Colonic mucosa (tissue), 4 donors: ENCODE results near the gene GRIP1. TPM values are rescaled to one million over a fixed set of nuclear protein-coding genes. Genes with fewer than 3 reads are reported as not detected.

Experiments used
- DNase-seq: peaks from one replicate; pipeline ENCODE4 v3.0.0-alpha.2; 2020
- H3K27ac ChIP-seq: fragments of 200-600 bp; one replicate; pipeline ENCODE4 v1.8.0; 2021
- H3K27me3 ChIP-seq: fragments of 200-600 bp; one replicate; pipeline ENCODE4 v1.8.0; 2021
- H3K36me3 ChIP-seq: fragments of 200-600 bp; one replicate; pipeline ENCODE4 v1.8.0; 2021
- H3K4me1 ChIP-seq: fragments of 200-600 bp; one replicate; pipeline ENCODE4 v1.8.0; 2021; ENCODE audit warnings: mild to moderate bottlenecking
- H3K4me3 ChIP-seq: fragments of 200-600 bp; one replicate; pipeline ENCODE4 v1.8.0; 2021
- H3K9ac ChIP-seq, 2 donors: one replicate each; pipeline ENCODE4 v1.7.0; 2013; ENCODE audit warnings: control low read depth in 2 of 2, low read depth in 2 of 2, low read length in 2 of 2
- H3K9me3 ChIP-seq: fragments of 200-600 bp; one replicate; pipeline ENCODE4 v1.8.0; 2021
- intact Hi-C: fragments of 100-400 bp; cut with DNase I; formaldehyde crosslinking; loops from one replicate; pipeline ENCODE4 v1.14.1; 2022
- total RNA-seq, 2 donors: library from RNA; stranded (reverse); fragmentation: NEBNext Ultra II Directional in 1 of 2; extraction: Animal tissue kit (Norgen Biotek cat#: 25700) in 1 of 2; gene quantifications; one replicate each; pipeline ENCODE4 v1.2.1, GENCODE V29; 2021
- TF ChIP-seq, protein P1 (sequence below): fragments of 200-600 bp; IDR thresholded peaks from one replicate; pipeline ENCODE4 v1.8.0; 2022; ENCODE audit warnings: antibody characterized with exemption, mild to moderate bottlenecking
- donor health status: healthy.
- donor health status: DM: no; HTN: no; CAD: no.
- donor health status: DM: no; HTN: no; CAD: no.

GRIP1 gene
- total RNA-seq, 2 donors from 2014 or later: 3.7 to 6.2 TPM

DNA sequence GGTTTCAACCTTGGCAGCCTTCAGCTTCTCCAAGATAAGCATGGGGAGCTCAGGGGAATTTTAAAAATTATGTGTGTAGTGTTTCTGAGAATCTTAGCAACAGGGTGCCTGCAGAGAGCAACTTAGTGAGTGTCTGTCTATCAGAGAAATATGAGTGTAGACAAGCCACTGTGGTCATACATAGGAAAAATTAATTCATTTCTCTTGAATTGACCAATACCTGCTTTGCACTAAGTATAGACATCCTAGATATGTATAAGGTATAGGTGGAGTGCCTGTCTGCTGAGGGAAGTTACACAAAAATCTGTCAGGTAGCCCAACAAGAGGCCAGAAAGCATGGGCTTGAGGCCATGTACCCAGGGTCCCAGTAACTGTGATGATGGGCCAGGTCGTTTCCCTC, 355.9 kb downstream of the GRIP1 start:
- Histone ChIP-seq H3K9me3 (no peaks in the 10 kb centered on the region), H3K9ac (no peak overlapping the region), H3K27me3 (no peaks in the 10 kb centered on the region), H3K4me3 (no peak overlapping the region), H3K4me1 (no peaks in the 10 kb centered on the region), H3K27ac (no peak overlapping the region), H3K36me3 (no peaks in the 10 kb centered on the region)
- intact Hi-C loops: no loop called here
- TF ChIP-seq, protein P1, sequence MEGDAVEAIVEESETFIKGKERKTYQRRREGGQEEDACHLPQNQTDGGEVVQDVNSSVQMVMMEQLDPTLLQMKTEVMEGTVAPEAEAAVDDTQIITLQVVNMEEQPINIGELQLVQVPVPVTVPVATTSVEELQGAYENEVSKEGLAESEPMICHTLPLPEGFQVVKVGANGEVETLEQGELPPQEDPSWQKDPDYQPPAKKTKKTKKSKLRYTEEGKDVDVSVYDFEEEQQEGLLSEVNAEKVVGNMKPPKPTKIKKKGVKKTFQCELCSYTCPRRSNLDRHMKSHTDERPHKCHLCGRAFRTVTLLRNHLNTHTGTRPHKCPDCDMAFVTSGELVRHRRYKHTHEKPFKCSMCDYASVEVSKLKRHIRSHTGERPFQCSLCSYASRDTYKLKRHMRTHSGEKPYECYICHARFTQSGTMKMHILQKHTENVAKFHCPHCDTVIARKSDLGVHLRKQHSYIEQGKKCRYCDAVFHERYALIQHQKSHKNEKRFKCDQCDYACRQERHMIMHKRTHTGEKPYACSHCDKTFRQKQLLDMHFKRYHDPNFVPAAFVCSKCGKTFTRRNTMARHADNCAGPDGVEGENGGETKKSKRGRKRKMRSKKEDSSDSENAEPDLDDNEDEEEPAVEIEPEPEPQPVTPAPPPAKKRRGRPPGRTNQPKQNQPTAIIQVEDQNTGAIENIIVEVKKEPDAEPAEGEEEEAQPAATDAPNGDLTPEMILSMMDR: no peak
- no peak for DNase-seq

DNA sequence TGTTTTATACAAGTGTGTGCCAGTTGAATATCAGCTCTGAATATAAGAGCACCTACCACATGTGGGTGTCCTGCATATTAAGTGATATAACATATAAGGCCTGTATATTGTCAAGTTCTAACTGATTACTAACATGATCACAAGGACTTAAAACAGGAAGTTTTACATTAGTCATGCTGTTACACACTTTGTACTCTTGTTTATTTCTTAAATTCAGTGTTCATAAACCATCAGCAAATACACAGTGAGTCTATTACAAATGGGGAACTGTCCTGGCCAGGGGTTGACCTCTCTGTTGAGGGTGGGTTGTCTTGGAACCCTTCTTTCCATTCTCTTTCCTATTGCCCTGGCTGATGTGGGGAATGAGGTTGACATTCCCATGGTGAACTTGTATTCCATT, 357.4 kb downstream of the GRIP1 start:
- Histone ChIP-seq H3K36me3 (no peaks in the 10 kb centered on the region), H3K4me1 (no peaks in the 10 kb centered on the region), H3K9me3 (no peaks in the 10 kb centered on the region), H3K27ac (no peak overlapping the region), H3K27me3 (no peaks in the 10 kb centered on the region), H3K9ac (no peak overlapping the region), H3K4me3 (no peak overlapping the region)
- TF ChIP-seq, protein P1: no peak
- intact Hi-C loops: no loop called here
- DNase-seq: no peak

DNA sequence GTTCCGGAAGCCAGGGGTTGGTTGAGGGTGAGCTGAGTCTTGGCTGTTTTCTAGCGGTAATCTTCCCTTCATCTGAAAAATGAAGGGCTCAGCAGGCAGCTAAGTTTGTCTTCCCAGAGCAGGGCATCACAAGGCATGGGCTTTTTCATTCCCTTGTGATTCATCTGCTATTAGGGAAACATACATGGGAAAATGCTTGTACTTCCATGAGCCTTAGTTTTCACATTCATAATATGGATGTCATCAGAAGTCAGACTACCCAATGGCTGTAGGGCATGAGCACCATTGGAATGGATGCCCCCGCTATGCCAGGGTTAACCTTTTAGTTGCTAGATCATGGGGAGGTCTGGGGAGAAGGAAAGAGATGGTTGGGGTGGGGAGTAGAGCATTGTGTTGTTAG, 357.9 kb downstream of the GRIP1 start:
- DNase-seq: no peak
- TF ChIP-seq, protein P1: no peak
- Histone ChIP-seq H3K4me3 (no peak overlapping the region), H3K36me3 (no peaks in the 10 kb centered on the region), H3K4me1 (no peaks in the 10 kb centered on the region), H3K9me3 (no peaks in the 10 kb centered on the region), H3K27me3 (no peaks in the 10 kb centered on the region), H3K9ac (no peak overlapping the region), H3K27ac (no peak overlapping the region)
- intact Hi-C loops: no loop called here

DNA sequence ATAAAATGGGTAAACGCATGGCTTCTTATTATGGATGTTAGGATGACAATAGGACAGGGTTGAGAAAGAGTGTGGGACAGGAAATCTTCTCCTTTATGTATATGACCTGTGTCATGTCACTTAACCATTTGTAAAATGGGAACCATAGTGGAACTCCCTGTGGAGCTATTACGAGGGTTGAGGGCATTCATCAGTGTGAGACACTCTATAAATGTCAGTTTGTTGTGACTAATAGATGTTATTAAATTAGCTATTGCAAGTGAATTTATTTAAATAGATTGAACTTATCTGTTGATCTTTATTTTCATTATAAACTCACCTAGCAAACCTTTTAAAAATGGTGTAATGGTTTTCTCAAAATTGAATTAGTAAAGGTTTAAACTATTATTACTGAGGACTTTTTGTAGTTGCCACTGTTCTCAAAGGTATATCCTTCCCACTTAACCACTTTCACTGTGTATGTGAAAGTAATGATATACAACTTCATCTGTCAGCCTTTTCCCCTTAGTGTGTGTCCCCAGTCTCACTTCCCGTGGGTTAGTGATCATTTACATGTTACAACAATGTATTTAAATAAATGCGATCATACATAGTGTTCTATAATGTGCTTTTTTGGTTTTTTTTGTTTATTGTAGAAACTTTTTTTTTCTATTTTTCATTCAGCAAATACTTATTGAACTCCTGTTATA, 359.5 kb downstream of the GRIP1 start:
- H3K9ac ChIP-seq: no peak overlapping the region
- TF ChIP-seq, protein P1: no peak
- H3K27me3 ChIP-seq: no peaks in the 10 kb centered on the region
- H3K27ac ChIP-seq: no peak overlapping the region
- no peaks in the 10 kb centered on the region for H3K9me3 ChIP-seq
- intact Hi-C loops: no loop called here
- H3K4me1 ChIP-seq: no peaks in the 10 kb centered on the region
- H3K4me3 ChIP-seq: no peak overlapping the region
- no peaks in the 10 kb centered on the region for H3K36me3 ChIP-seq
- no peak for DNase-seq

DNA sequence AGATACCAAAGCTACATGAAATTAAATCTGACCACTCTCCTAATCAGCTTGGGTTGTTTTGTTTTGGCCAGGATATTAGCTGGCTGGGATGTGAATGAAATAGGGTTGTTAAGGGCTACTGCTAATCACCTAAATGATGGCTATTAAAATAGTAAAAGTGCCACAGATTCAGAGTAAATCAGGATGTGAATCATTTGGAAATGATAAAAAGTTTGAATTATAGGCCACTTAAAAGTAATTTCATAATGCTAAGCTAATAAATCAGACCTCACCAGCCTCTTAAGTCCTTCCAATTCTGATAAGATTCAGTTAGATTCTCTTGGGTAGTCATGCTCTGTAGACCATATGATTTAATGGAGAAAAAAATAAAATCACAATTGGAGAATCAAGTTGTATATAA, 364.6 kb downstream of the GRIP1 start:
- no peaks in the 10 kb centered on the region for H3K9me3 ChIP-seq
- H3K36me3 ChIP-seq: peaks cover 4% of the 10 kb centered on the region
- no peaks in the 10 kb centered on the region for H3K4me1 ChIP-seq
- no peaks in the 10 kb centered on the region for H3K27me3 ChIP-seq
- no peak for DNase-seq
- H3K9ac ChIP-seq: no peak overlapping the region
- TF ChIP-seq, protein P1: no peak
- H3K4me3 ChIP-seq: no peak overlapping the region
- intact Hi-C loops: no loop called here
- no peak overlapping the region for H3K27ac ChIP-seq
